AG04450 (cell line): Measurements from ENCODE around the gene ZFAND2A. TPM values are rescaled to one million over a fixed set of nuclear protein-coding genes. Genes with fewer than 3 reads are reported as not detected.
A peak's percentile ranks its signal among the peaks of the same experiment; 100 is the strongest.

Source experiments
- CTCF ChIA-PET: fragments of 300-600, 350-600 bp; formaldehyde crosslinking; extraction: SDS; loops from one replicate; lab custom pipeline; 2022; ENCODE audit warnings: antibody characterized with exemption, inconsistent platforms; lab: Charles Lee
- POLR2A ChIA-PET: fragments of 350-600 bp; formaldehyde crosslinking; extraction: SDS; loops from one replicate; lab custom pipeline; 2021; ENCODE audit warnings: antibody characterized with exemption, inconsistent platforms; lab: Yijun Ruan, JAX
- DNase-seq: peaks from one replicate; pipeline ENCODE4 v3.0.0-alpha.2; 2011; ENCODE audit warnings: low read depth, low spot score
- H3K27ac ChIP-seq: one replicate; pipeline ENCODE4 v1.5.1; 2012; ENCODE audit warnings: low read depth, low read length, control low read depth
- H3K27me3 ChIP-seq: one replicate; pipeline ENCODE4 v1.6.0; 2012; ENCODE audit warnings: low read length; ENCODE audit not compliant: control insufficient read depth, insufficient read depth
- H3K4me3 ChIP-seq: 2 replicates; pipeline ENCODE4 v1.5.1; 2011; ENCODE audit warnings: mild to moderate bottlenecking, low read depth, low read length, control low read depth
- H3K9me3 ChIP-seq: 2 replicates; pipeline ENCODE4 v1.5.1; 2012; ENCODE audit warnings: low read length; ENCODE audit not compliant: control insufficient read depth, insufficient read depth
- polyA plus RNA-seq: library from polyadenylated mRNA; depleted of rRNA; stranded (reverse); fragments of >200 nt; gene quantifications from 2 replicates; pipeline ENCODE4 v1.2.3, GENCODE V29; 2011
- TF ChIP-seq, protein P1 (sequence below): IDR thresholded peaks from 2 replicates; pipeline ENCODE4 v1.5.1; 2011; ENCODE audit warnings: low read depth, low read length, control low read depth, inconsistent platforms

ZFAND2A gene
- polyA plus RNA-seq, 1 experiment, result 38.9 TPM

DNA sequence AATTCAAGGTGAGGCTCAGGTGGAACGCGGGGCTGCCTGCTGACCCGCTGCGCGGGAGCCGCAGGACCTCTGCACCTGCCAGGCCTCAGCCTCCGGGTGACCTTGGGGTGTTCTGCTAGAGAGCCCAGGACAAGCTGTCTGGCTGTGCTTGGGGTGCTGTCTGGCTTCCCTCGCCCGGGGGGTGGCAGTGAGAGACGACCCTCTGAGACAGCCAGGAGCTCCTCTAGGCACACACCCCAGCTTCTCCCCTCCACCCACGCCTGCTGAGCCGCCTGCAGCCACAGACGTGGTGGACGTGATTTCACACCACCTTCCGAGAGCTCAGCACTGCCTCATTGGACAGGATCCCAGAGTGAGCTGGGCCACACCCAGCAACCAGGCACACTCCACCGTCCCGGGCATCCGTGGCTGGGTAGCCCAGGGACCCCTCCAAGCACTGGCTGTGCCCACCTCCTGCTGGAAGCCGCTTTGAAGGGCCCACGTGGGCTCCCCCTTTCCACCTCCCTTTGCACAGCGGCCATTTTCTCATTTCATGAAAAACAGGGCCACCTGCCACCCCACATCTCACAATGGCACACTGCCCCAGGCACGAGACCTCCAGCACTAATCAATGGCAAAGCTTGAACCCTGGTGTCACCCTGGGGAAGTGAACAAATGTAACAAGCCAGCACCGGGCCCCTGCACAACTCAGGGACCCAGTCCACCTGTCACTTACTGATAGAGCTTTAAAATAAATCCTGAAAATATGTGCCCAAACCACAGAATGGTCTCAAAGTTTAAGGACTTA lies 35.0 kb downstream of the ZFAND2A start:
- TF ChIP-seq, protein P1, sequence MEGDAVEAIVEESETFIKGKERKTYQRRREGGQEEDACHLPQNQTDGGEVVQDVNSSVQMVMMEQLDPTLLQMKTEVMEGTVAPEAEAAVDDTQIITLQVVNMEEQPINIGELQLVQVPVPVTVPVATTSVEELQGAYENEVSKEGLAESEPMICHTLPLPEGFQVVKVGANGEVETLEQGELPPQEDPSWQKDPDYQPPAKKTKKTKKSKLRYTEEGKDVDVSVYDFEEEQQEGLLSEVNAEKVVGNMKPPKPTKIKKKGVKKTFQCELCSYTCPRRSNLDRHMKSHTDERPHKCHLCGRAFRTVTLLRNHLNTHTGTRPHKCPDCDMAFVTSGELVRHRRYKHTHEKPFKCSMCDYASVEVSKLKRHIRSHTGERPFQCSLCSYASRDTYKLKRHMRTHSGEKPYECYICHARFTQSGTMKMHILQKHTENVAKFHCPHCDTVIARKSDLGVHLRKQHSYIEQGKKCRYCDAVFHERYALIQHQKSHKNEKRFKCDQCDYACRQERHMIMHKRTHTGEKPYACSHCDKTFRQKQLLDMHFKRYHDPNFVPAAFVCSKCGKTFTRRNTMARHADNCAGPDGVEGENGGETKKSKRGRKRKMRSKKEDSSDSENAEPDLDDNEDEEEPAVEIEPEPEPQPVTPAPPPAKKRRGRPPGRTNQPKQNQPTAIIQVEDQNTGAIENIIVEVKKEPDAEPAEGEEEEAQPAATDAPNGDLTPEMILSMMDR, result no peak
- no peak overlapping the region for H3K27ac ChIP-seq
- ChIA-PET CTCF (interaction anchor here (1.1 to 3.8 kb wide), 5 partner anchors 14 to 132 kb away, joined by 3 to 36 read pairs (median 15); partner anchors contain the start of gene GPER1), POLR2A (no interaction called here)
- no peak overlapping the region for H3K4me3 ChIP-seq
- DNase-seq, result no peak
- H3K27me3 ChIP-seq, result no peaks in the 10 kb centered on the region
- no peaks in the 10 kb centered on the region for H3K9me3 ChIP-seq

DNA sequence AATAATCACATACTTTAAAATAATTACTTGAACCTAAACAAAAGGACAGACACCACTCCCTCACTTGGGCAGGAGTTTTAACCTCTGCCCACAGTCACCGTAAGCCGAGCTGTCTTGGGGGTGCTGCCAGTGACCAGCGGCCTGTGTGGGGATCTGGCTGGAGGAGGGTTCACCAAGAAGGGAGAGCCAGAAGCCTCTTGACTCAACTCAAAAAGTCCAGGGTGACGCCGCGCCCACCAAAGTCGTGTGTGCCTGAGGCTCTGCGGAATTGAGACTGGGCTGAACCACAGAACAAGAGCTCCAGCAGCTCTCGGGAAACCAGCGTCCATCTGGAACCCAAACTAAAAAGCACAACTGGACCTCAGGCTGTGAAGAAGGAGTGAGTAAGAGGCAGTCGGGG lies 35.8 kb downstream of the ZFAND2A start:
- TF ChIP-seq, protein P1, result no peak
- ChIA-PET CTCF (interaction anchor here (0.9 to 3.8 kb wide), 14 partner anchors 8 to 131 kb away, joined by 3 to 36 read pairs (median 6); partner anchors contain the start of gene GPER1), POLR2A (no interaction called here)
- no peak for DNase-seq
- peak overlapping the region; percentile 70 for H3K27ac ChIP-seq
- H3K9me3 ChIP-seq, result no peaks in the 10 kb centered on the region
- H3K4me3 ChIP-seq, result no peak overlapping the region
- no peaks in the 10 kb centered on the region for H3K27me3 ChIP-seq

DNA sequence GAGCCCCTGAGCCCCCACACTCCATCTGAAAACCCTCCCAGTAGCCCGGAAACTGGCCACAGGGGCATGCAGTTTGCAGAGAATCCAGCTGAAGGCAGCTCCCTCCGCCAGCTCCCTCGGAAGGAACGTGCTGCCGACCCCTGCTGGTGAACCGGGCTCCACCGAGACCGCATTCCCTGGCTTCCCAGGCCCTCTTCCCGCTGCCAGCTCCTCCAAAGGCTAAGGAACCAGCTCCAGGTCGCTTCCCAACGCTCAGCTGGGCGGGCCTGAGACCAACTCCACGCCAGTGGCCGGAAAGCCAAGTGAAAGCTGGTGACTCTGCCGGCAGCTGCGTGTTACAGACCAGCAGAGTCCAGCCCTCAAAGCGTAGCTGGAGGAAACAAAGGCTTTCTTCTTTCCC lies 36.3 kb downstream of the ZFAND2A start:
- POLR2A ChIA-PET, result interaction anchor here (0.5 to 1.1 kb wide), 5 partner anchors 14 to 193 kb away, joined by 3 to 5 read pairs (median 3); no protein-coding TSS in a partner anchor
- Histone ChIP-seq H3K4me3 (peak overlapping the region; percentile 7; the same call in 1 of the 2 replicates), H3K27ac (peak overlapping the region; percentile 70), H3K9me3 (no peaks in the 10 kb centered on the region), H3K27me3 (no peaks in the 10 kb centered on the region)
- DNase-seq, result peak; percentile 61
- TF ChIP-seq, protein P1, result peak; percentile 75
- CTCF ChIA-PET, result interaction anchor here (0.8 to 3.8 kb wide), 16 partner anchors 8 to 131 kb away, joined by 3 to 36 read pairs (median 4); partner anchors contain the start of gene GPER1

DNA sequence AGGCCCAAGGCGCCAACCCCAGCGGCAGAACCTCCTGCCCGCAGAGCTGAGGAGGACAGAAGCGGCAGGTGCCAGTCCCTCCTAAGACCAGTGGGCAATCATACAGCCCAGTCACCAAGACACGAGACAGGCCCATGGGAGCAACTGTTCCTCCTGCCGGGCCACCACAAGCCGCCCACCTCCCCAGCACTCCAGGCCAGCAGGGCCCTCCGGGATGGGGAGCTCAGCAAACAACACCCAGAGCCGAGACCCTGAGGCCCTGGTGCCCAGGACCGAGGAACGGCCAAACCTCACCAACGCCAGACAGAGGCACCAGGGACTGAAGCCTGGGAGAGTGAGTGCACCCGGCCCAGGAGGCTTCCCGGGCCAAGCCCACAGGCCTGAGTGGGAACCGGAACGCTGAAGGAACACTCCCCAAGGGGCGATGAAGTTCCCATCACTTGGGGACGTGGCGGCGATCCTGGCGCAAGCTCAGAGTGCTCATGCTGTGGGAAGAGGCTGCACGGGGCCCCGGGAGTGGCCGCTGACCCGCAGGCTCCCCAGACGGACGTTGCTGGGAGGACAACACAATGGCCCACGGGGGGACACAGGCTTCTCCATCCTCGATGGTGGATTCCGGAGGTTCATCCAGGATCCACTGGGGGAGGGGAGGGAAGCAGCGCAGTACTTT lies 37.0 kb downstream of the ZFAND2A start:
- TF ChIP-seq, protein P1, result no peak
- peak overlapping the region; percentile 70 for H3K27ac ChIP-seq
- H3K4me3 ChIP-seq, result no peak overlapping the region
- H3K27me3 ChIP-seq, result no peaks in the 10 kb centered on the region
- ChIA-PET CTCF (interaction anchor here (0.6 to 3.8 kb wide), 15 partner anchors 9 to 130 kb away, joined by 3 to 36 read pairs (median 5); partner anchors contain the start of gene GPER1), POLR2A (interaction anchor here (0.5 to 1.1 kb wide), 5 partner anchors 15 to 192 kb away, joined by 3 to 5 read pairs (median 3); no protein-coding TSS in a partner anchor)
- H3K9me3 ChIP-seq, result no peaks in the 10 kb centered on the region
- DNase-seq, result no peak
